Aorta (tissue), 5 donors: ENCODE measurements around the gene TSHZ1. TPM values are rescaled to one million over a fixed set of nuclear protein-coding genes. Genes with fewer than 3 reads are reported as not detected.
"Not testable (repeated sequence)": the region's sequence is repeated elsewhere in the genome, so short reads cannot be mapped to it uniquely, and the experiment has no call there.

ENCODE experiments used
- ATAC-seq: fragments of 200-7000 bp; cut with Tn5 transposase; one replicate; pipeline ENCODE4 v1.9.1; 2022; ENCODE audit warnings: moderate library complexity; ENCODE audit not compliant: low FRiP score
- DNase-seq, 2 donors: peaks; one replicate each; pipeline ENCODE4 v3.0.0-alpha.2; 2020
- H3K27ac ChIP-seq, 2 donors: one replicate each; pipeline ENCODE4 v1.5.1; 2013; ENCODE audit warnings: low read length in 2 of 2, mild to moderate bottlenecking in 2 of 2, moderate library complexity in 2 of 2, control low read depth in 1 of 2, inconsistent platforms in 1 of 2, low read depth in 1 of 2
- H3K27me3 ChIP-seq, 2 donors: one replicate each; pipeline ENCODE4 v1.6.1; 2013; ENCODE audit warnings: control low read depth in 1 of 2, low read length in 1 of 2, mild to moderate bottlenecking in 1 of 2, moderate library complexity in 1 of 2; ENCODE audit not compliant: insufficient read depth in 2 of 2, control insufficient read depth in 1 of 2
- H3K36me3 ChIP-seq, 2 donors: one replicate each; pipeline ENCODE4 v1.6.1; 2013; ENCODE audit warnings: control low read depth in 1 of 2, low read length in 1 of 2, mild to moderate bottlenecking in 1 of 2; ENCODE audit not compliant: insufficient read depth in 2 of 2, control insufficient read depth in 1 of 2
- H3K4me1 ChIP-seq, 2 donors: one replicate each; pipeline ENCODE4 v1.6.1; 2013; ENCODE audit warnings: low read length in 2 of 2, control low read depth in 1 of 2, mild to moderate bottlenecking in 1 of 2, moderate library complexity in 1 of 2; ENCODE audit not compliant: insufficient read depth in 2 of 2, control insufficient read depth in 1 of 2
- H3K4me3 ChIP-seq, 2 donors: one replicate each; pipeline ENCODE4 v1.5.1; 2013; ENCODE audit warnings: low read length in 2 of 2, control low read depth in 1 of 2, mild to moderate bottlenecking in 1 of 2
- H3K9me3 ChIP-seq: one replicate; pipeline ENCODE4 v1.6.1; 2013; ENCODE audit warnings: mild to moderate bottlenecking, low read length; ENCODE audit not compliant: control insufficient read depth
- WGBS, 2 donors: extraction: QIAGEN DNeasy Blood & Tissue Kit; methylation state at CpG; one replicate each; pipeline ENCODE4 v1.1.7; 2013; 5-methylcytosine and 5-hydroxymethylcytosine counted together
- intact Hi-C, 2 donors: fragments of 100-400 bp; cut with DNase I; formaldehyde crosslinking; loops; one replicate each; pipeline versions ENCODE4 v1.14.2 to v1.15.0; 2022
- polyA plus RNA-seq, 2 donors: library from polyadenylated mRNA; stranded (reverse); fragments of 200-250 nt; gene quantifications; one replicate each; pipeline ENCODE4 v1.2.3, GENCODE V29; 2013
- total RNA-seq, 2 donors: library from RNA; stranded (reverse); fragmentation: NEBNext Ultra II Directional; extraction: Animal tissue kit (Norgen Biotek cat#: 25700); gene quantifications; one replicate each; pipeline ENCODE4 v1.2.1, GENCODE V29; 2021
- donor health status: healthy with polysubstance abuse.
- donor health status: Bipolar disorder and iron deficiency.
- donor health status: DM: no; HTN: no; CAD: no.
- donor health status: DM: no; HTN: no; CAD: no.
- donor health status: DM: yes; HTN: yes; CAD: no.

Gene TSHZ1
- total and polyA plus RNA-seq, 4 donors = 3.3 to 26.0 (median 11.8) TPM

GRCh38 chr18:75176849-75177248 lies 33.7 kb upstream of the TSHZ1 start:
- DNase-seq = no peak
- H3K27me3 ChIP-seq = no peaks in the 10 kb centered on the region
- ATAC-seq = no peak
- no peak overlapping the region for H3K27ac ChIP-seq
- H3K9me3 ChIP-seq = no peaks in the 10 kb centered on the region
- H3K4me3 ChIP-seq = no peak overlapping the region
- intact Hi-C loops = no loop called here
- no peaks in the 10 kb centered on the region for H3K4me1 ChIP-seq
- 87 to 88% methylated on average over 8 of the region's 8 CpGs for WGBS, 2 donors
- no peaks in the 10 kb centered on the region for H3K36me3 ChIP-seq

- H3K36me3 ChIP-seq = no peaks in the 10 kb centered on the region
- ATAC-seq (no peak), DNase-seq (no peak)
- no peaks in the 10 kb centered on the region for H3K27me3 ChIP-seq
- WGBS, 2 donors = 93 to 97% methylated on average over 11 of the region's 11 CpGs
- no peaks in the 10 kb centered on the region for H3K9me3 ChIP-seq
- H3K27ac ChIP-seq = no peak overlapping the region
- H3K4me1 ChIP-seq = no peaks in the 10 kb centered on the region
- intact Hi-C loops = no loop called here
- H3K4me3 ChIP-seq = no peak overlapping the region
Observed at GRCh38 chr18:75178376-75178775, 32.2 kb upstream of the TSHZ1 start.

GRCh38 chr18:75179819-75180600 lies 30.6 kb upstream of the TSHZ1 start:
- Histone ChIP-seq H3K9me3 (peaks cover 1% of the 10 kb centered on the region), H3K36me3 (no peaks in the 10 kb centered on the region), H3K4me3 (no peak overlapping the region), H3K27me3 (no peaks in the 10 kb centered on the region), H3K4me1 (no peaks in the 10 kb centered on the region), H3K27ac (no peak overlapping the region)
- intact Hi-C loops = no loop called here
- DNase-seq = no peak
- ATAC-seq = no peak
- WGBS, 2 donors = 78% methylated on average over 13 of the region's 13 CpGs

GRCh38 chr18:75183524-75183923 lies 27.1 kb upstream of the TSHZ1 start:
- H3K9me3 ChIP-seq = peaks cover 1% of the 10 kb centered on the region
- no peak for ATAC-seq
- H3K36me3 ChIP-seq = no peaks in the 10 kb centered on the region
- no peaks in the 10 kb centered on the region for H3K27me3 ChIP-seq
- WGBS, 2 donors = 86 to 89% methylated on average over 5 of the region's 5 CpGs
- no peak for DNase-seq
- no peaks in the 10 kb centered on the region for H3K4me1 ChIP-seq
- H3K4me3 ChIP-seq = no peak overlapping the region
- intact Hi-C loops = no loop called here
- no peak overlapping the region for H3K27ac ChIP-seq

DNA sequence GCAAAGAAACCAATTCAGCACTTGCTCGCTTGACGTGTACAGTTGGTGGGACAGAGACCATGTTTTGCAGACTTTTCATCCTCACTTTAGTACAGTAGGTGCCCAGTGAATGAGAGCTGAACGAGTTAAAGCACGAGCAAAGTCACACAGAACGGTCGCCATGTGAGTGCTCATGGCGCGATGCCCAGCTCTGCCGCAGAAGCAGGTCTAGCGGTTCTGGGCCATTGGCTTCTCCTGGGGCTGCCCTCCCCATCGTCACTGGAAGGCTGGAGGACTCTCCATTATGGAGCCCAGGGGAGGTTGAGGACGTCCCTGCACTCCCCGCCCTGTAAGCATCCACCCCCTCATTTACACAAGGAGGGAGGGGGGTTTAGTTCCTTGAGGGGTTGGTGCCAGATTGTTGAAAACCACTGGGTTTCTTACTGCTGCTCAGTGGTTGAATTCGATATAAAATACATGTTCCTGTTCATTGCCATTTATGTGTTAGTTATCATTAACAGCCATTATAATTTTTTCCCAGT lies 26.6 kb upstream of the TSHZ1 start:
- Histone ChIP-seq H3K36me3 (no peaks in the 10 kb centered on the region), H3K27me3 (no peaks in the 10 kb centered on the region), H3K27ac (no peak overlapping the region), H3K4me1 (no peaks in the 10 kb centered on the region), H3K9me3 (peaks cover 1% of the 10 kb centered on the region), H3K4me3 (no peak overlapping the region)
- no peak for ATAC-seq
- 87 to 91% methylated on average over 14 of the region's 14 CpGs for WGBS, 2 donors
- intact Hi-C loops = no loop called here
- DNase-seq = no peak

- WGBS, 2 donors = 68 to 81% methylated on average over 3 of the region's 3 CpGs
- Histone ChIP-seq H3K9me3 (peaks cover 1% of the 10 kb centered on the region), H3K4me3 (no peak overlapping the region), H3K27me3 (no peaks in the 10 kb centered on the region), H3K27ac (no peak overlapping the region), H3K4me1 (no peaks in the 10 kb centered on the region), H3K36me3 (no peaks in the 10 kb centered on the region)
- no peak for ATAC-seq
- intact Hi-C loops = no loop called here
- DNase-seq = no peak
Observed at GRCh38 chr18:75185460-75185859, 25.1 kb upstream of the TSHZ1 start.

DNA sequence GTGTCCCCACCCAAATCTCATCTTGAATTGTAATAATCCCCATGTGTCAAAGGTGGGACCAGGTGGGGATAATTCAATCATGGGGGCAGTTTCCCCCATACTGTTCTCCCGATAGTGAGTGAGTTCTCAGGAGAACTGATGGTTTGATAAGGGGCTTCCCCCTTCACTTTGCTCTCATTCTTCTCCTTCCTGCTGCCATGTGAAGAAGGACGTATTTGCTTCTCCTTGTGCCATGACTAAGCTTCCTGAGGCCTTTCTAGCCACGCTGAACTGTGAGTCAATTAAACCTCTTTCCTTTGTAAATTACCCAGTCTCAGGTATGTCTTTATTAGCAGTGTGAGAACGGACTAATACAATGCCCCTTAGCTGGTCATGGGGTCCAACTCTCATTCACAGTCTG lies 22.9 kb upstream of the TSHZ1 start:
- H3K27me3 ChIP-seq, H3K4me1 ChIP-seq, ATAC-seq, intact Hi-C loops, H3K9me3 ChIP-seq, H3K27ac ChIP-seq, H3K36me3 ChIP-seq, DNase-seq, H3K4me3 ChIP-seq: not testable (repeated sequence)
- 95 to 96% methylated on average over 4 of the region's 4 CpGs for WGBS, 2 donors

DNA sequence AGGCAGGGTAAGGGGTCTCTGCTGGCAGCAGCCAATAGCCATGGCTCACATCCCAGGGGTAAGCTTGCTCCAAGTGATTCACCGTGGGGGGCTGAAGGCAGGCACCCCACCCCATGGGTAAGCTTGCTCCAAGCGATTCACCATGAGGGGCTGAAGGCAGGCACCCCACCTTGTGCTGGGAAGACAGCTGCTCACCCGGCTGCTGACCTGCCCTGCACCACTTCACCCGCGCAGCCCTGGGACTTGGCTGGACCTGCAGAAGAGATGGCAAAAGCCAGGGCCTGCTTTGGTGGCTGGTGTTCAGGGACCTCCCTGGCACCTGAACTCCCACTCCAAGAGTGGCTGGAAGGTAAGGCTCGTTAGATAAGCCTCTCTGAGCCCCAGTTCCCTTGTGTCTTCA lies 20.9 kb upstream of the TSHZ1 start:
- Histone ChIP-seq H3K4me1 (no peaks in the 10 kb centered on the region), H3K27ac (no peak overlapping the region), H3K27me3 (no peaks in the 10 kb centered on the region), H3K4me3 (no peak overlapping the region), H3K9me3 (no peaks in the 10 kb centered on the region), H3K36me3 (no peaks in the 10 kb centered on the region)
- intact Hi-C loops = no loop called here
- ATAC-seq (no peak), DNase-seq (no peak)
- 95 to 96% methylated on average over 6 of the region's 6 CpGs for WGBS, 2 donors

DNA sequence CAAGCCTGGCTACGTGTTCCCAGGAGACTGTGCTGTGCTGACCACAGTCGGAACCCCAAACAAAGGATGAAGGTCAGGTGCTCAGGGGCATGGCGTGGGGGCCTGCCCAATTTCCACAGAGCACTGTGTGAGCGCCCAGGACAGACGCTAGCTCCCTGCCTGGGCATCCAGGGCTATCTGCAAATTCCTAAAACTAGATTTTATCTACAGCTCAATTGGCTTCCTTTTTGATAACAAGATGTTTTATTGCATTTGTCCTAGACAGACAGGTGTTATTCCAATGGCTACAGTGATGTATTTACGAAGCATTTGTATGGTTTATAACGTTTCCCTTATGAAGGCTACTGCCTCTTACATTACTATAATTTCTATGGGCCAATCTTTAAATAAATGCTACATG lies 17.7 kb upstream of the TSHZ1 start:
- no peak for ATAC-seq
- Histone ChIP-seq H3K9me3 (no peaks in the 10 kb centered on the region), H3K4me3 (no peak overlapping the region), H3K27me3 (no peaks in the 10 kb centered on the region), H3K27ac (no peak overlapping the region), H3K4me1 (no peaks in the 10 kb centered on the region), H3K36me3 (no peaks in the 10 kb centered on the region)
- DNase-seq = no peak
- intact Hi-C loops = no loop called here
- 56 to 63% methylated on average over 7 of the region's 7 CpGs for WGBS, 2 donors
